GM12865 (cell line): ENCODE measurements around the gene EID2B.

ENCODE experiments used
- DNase-seq: peaks from one replicate; pipeline ENCODE4 v3.0.0; 2010; ENCODE audit warnings: low read depth
- H3K4me3 ChIP-seq: 2 replicates; pipeline ENCODE4 v1.5.1; 2011; ENCODE audit warnings: mild to moderate bottlenecking, low read depth, low read length, control low read depth
- CTCF ChIP-seq: IDR thresholded peaks from 2 replicates; pipeline ENCODE4 v1.5.1; 2011; ENCODE audit warnings: low read length, control low read depth, low read depth, inconsistent platforms; ENCODE audit not compliant: insufficient read depth; ENCODE audit errors: missing control alignments

EID2B gene

GRCh38 chr19:39518458-39518857, 14.2 kb downstream of the EID2B start:
- no peak overlapping the region for H3K4me3 ChIP-seq
- DNase-seq = no peak
- no peak for TF ChIP-seq CTCF

- no peak for TF ChIP-seq CTCF
- DNase-seq = no peak
- H3K4me3 ChIP-seq = no peak overlapping the region
Measured at GRCh38 chr19:39517432-39517831, 15.2 kb downstream of the EID2B start.

- peak; percentile 42 for DNase-seq
- no peak for TF ChIP-seq CTCF
- no peak overlapping the region for H3K4me3 ChIP-seq
Measured at GRCh38 chr19:39516270-39516669, 16.4 kb downstream of the EID2B start.

DNA sequence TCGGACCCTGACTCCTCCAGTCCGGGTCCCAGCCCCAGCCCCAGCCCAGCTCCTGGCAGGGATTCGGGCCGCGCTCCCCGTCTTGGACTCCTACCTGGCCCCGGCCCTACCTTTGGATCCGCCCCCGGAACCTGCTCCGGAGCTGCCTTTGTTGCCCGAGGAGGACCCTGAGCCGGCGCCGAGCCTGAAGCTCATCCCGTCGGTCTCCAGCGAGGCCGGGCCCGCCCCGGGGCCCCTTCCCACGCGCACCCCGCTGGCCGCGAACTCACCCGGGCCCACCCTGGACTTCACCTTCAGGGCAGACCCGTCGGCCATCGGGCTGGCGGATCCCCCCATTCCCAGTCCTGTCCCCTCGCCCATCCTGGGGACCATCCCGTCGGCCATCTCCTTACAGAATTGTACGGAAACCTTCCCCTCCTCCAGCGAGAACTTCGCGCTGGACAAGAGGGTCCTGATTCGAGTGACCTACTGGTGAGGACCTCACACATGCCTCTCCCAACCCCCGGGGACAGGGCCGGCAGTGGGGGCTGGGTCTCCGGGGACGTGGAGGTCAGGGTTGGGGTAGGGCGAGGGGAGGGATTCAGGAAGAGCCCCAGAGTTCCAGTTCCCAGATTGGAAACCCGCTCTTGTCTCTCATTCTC, 17.0 kb downstream of the EID2B start:
- no peak overlapping the region for H3K4me3 ChIP-seq
- no peak for TF ChIP-seq CTCF
- no peak for DNase-seq

DNA sequence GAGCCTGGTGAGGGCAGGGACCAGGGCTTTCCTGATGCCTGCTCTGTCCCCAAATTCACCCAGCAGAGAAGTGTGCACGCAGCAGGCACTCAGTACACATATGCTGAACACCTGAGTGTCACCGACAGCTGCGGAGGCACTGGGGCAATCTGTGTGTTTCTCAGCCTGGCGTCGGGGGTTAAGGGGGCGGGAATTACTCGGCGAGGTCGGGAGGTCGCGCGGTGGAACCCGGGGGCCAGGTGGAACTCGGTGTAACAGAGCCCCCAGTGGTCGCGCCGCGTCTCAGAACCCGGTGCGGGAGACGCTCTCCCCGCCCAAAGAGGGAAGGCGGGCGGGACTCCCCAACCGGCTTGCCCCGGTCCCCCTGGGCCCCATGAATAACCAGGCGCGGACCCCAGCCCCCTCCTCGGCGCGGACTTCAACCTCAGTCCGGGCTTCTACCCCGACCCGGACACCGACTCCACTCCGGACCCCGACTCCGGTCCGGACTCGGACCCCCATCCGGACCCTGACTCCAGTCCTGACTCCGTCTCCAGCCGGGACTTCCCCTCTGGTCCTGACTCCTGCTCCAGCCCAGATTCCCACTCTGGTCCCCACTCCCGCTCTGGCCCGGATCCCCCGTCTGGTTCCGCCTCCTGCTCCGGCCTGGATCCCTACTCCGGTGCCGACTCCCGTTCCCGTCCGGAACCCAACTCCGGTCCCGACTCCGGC, 17.7 kb downstream of the EID2B start, which contains the start of gene SELENOV:
Gene SELENOV (plus strand): TSS at position 300 of the 711 bp plus-strand sequence. CDS start 74 bp downstream, at position 374.
- no peak for DNase-seq
- no peak for TF ChIP-seq CTCF
- no peak within 1 kb of the TSS for H3K4me3 ChIP-seq

DNA sequence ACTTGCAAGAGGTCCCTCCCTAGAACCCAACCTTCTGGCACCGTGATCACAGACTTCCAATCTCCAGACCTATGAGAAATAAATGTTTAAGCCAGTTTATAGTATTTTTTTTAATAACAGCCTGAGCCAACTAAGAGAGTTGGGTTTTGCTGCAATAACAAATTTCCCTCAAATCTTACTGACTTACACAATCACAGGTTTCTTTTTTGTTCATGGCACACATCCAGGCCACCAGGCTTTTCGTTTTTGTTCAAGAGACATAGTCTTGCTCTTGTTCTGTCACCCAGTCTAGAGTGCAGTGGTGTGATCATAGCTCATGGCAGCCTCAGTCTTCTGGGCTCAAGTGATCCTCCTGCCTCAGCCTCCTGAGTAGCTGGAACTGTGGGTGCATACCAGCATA, 19.7 kb downstream of the EID2B start:
- no peak overlapping the region for H3K4me3 ChIP-seq
- TF ChIP-seq CTCF = no peak

More for the DNA sequence above, 19.7 kb downstream of the EID2B start:
- DNase-seq = no peak
